ENCODE data around the gene KCNJ6. TPM values are rescaled to one million over a fixed set of nuclear protein-coding genes. Genes with fewer than 3 reads are reported as not detected.

The KCNJ6 gene
- total RNA-seq, 1 experiment from 2014 or later: 1.2 TPM

DNA sequence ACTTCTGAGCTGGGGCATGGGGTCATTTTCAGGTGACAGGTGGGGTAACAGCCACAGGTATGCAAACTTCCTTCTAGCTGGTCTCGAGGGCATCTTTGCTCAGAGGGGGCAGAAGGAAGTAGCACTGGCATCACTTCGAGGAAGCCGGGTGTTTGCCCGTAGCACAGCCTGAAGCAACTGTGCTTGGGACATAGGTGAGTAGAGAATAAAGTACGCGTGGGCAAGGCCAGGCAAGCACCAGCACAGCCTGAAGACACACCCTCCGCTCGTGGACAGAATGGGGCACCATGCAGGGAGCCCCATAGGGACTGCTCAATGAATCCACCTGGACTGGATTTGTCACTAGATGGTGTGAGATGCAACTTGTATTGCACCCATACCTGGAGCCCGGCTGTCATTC, 167.1 kb downstream of the KCNJ6 start:
- Histone ChIP-seq H4K20me1 (ENCODE audit: control insufficient read depth, insufficient read depth, insufficient read length) (no peaks in the 10 kb centered on the region), H2BK15ac (ENCODE audit: low read depth, low read length) (no peak overlapping the region), H2BK12ac (ENCODE audit: insufficient read length, low read depth, low read length) (no peak overlapping the region), H3K79me1 (ENCODE audit: insufficient read depth, low read depth, low read length, poor library complexity, severe bottlenecking) (no peaks in the 10 kb centered on the region), H2AFZ (ENCODE audit: low read length) (no peak overlapping the region), H2BK20ac (ENCODE audit: low read depth, low read length, poor library complexity, severe bottlenecking) (no peak overlapping the region), H3T11ph (ENCODE audit: low read length) (no peak overlapping the region), H3K4ac (ENCODE audit: low read depth, low read length) (no peak overlapping the region), H2AK5ac (ENCODE audit: insufficient read length, low read length) (no peak overlapping the region), H3K9me3 (ENCODE audit: control insufficient read depth, low read depth, low read length) (no peaks in the 10 kb centered on the region), H3K9ac (ENCODE audit: extremely low read depth, insufficient read length, low read length) (no peak overlapping the region), H3K56ac (ENCODE audit: insufficient read length, low read depth, low read length) (no peak overlapping the region), H3K4me1 (ENCODE audit: insufficient read depth, low read length) (no peaks in the 10 kb centered on the region), H3K27ac (ENCODE audit: insufficient read length, low read depth, low read length) (no peak overlapping the region), H3K23ac (ENCODE audit: insufficient read length, low read depth, low read length) (no peak overlapping the region), H3K18ac (ENCODE audit: insufficient read length, low read depth, low read length) (no peak overlapping the region), H3K23me2 (ENCODE audit: insufficient read length, low read depth, low read length, poor library complexity, severe bottlenecking) (no peaks in the 10 kb centered on the region), H3K27me3 (ENCODE audit: insufficient read depth, low read length) (no peaks in the 10 kb centered on the region), H3K14ac (ENCODE audit: insufficient read depth, low read length) (no peak overlapping the region), H2BK5ac (ENCODE audit: insufficient read length, low read length) (no peak overlapping the region), H4K8ac (replicated peaks; ENCODE audit: insufficient read length, low read depth, low read length) (no peak overlapping the region), H3K79me2 (ENCODE audit: insufficient read depth, low read length) (no peaks in the 10 kb centered on the region), H3K4me2 (ENCODE audit: insufficient read depth, insufficient read length, low read length) (no peak overlapping the region), H4K5ac (ENCODE audit: insufficient read length, low read depth, low read length) (no peak overlapping the region), H2BK120ac (ENCODE audit: low read depth, low read length, poor library complexity, severe bottlenecking) (no peak overlapping the region), H4K91ac (ENCODE audit: insufficient read length, low read depth, low read length) (no peak overlapping the region)
- WGBS (ENCODE audit: extremely low coverage, insufficient read length, low lambda C conversion rate): no CpG with 5 or more reads among the region's 9 CpGs
- peaks cover 0 to 2% of the 10 kb centered on the region in 2 experiments; a peak in 1 of 4 replicates for H3K4me1 Mint-ChIP-seq
- H3K9me3 Mint-ChIP-seq: peaks cover 0 to 6% of the 10 kb centered on the region in 2 experiments; a peak in 3 of 5 replicates
- H3K27me3 Mint-ChIP-seq (ENCODE audit: low read depth): peaks cover 2% of the 10 kb centered on the region; the same call in 1 of the 2 replicates
- H3K27ac Mint-ChIP-seq: no peak overlapping the region
- TF ChIP-seq, protein P1, sequence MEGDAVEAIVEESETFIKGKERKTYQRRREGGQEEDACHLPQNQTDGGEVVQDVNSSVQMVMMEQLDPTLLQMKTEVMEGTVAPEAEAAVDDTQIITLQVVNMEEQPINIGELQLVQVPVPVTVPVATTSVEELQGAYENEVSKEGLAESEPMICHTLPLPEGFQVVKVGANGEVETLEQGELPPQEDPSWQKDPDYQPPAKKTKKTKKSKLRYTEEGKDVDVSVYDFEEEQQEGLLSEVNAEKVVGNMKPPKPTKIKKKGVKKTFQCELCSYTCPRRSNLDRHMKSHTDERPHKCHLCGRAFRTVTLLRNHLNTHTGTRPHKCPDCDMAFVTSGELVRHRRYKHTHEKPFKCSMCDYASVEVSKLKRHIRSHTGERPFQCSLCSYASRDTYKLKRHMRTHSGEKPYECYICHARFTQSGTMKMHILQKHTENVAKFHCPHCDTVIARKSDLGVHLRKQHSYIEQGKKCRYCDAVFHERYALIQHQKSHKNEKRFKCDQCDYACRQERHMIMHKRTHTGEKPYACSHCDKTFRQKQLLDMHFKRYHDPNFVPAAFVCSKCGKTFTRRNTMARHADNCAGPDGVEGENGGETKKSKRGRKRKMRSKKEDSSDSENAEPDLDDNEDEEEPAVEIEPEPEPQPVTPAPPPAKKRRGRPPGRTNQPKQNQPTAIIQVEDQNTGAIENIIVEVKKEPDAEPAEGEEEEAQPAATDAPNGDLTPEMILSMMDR (conservative IDR thresholded peaks at IDR 0.05): no peak
- DNase-seq: no peak
- H3K36me3 Mint-ChIP-seq (ENCODE audit: insufficient read depth in 1 of 3, low read depth in 3 of 3): peaks cover 0 to 3% (median 0%) of the 10 kb centered on the region in 3 experiments; a peak in 3 of 7 replicates
- no peak overlapping the region for H3K4me3 Mint-ChIP-seq

Measured in H9 (cell line).